IPS DF 6.9 (cell line): ENCODE measurements around the gene IMMP2L.
"Not testable (repeated sequence)": the region's sequence is repeated elsewhere in the genome, so short reads cannot be mapped to it uniquely, and the experiment has no call there.

Experiments
- DNase-seq: peaks from one replicate; pipeline ENCODE4 v3.0.0-alpha.2; 2013; ENCODE audit warnings: low read depth, low spot score
- H3K27ac ChIP-seq: one replicate; pipeline ENCODE4 v1.5.1; 2013; ENCODE audit warnings: low read length, control low read depth
- H3K27me3 ChIP-seq: 2 replicates; pipeline ENCODE4 v1.6.1; 2013; ENCODE audit warnings: mild to moderate bottlenecking, low read length; ENCODE audit not compliant: control insufficient read depth, insufficient read depth
- H3K36me3 ChIP-seq: 2 replicates; pipeline ENCODE4 v1.6.1; 2013; ENCODE audit warnings: low read length; ENCODE audit not compliant: control insufficient read depth, insufficient read depth
- H3K4me1 ChIP-seq: 2 replicates; pipeline ENCODE4 v1.6.1; 2013; ENCODE audit warnings: low read length; ENCODE audit not compliant: control insufficient read depth, insufficient read depth
- H3K4me3 ChIP-seq: 2 replicates; pipeline ENCODE4 v1.5.1; 2013; ENCODE audit warnings: mild to moderate bottlenecking, low read length
- H3K9me3 ChIP-seq: 2 replicates; pipeline ENCODE4 v1.6.1; 2013; ENCODE audit warnings: low read length, inconsistent platforms; ENCODE audit not compliant: control insufficient read depth, insufficient read depth
- WGBS: extraction: QIAGEN DNeasy Blood & Tissue Kit; methylation state at CpG from one replicate; pipeline ENCODE4 v1.1.7; 2013; ENCODE audit warnings: mixed read lengths, missing lambda C conversion rate; ENCODE audit not compliant: insufficient read length, insufficient coverage; 5-methylcytosine and 5-hydroxymethylcytosine counted together

Gene IMMP2L

GRCh38 chr7:110693344-110693743, 868.9 kb downstream of the IMMP2L start:
- Histone ChIP-seq H3K9me3 (no peaks in the 10 kb centered on the region), H3K4me1 (peaks cover 2% of the 10 kb centered on the region; the same call in 1 of the 2 replicates), H3K36me3 (no peaks in the 10 kb centered on the region), H3K4me3 (no peak overlapping the region), H3K27me3 (no peaks in the 10 kb centered on the region), H3K27ac (no peak overlapping the region)
- DNase-seq = no peak

GRCh38 chr7:110688908-110689307, 873.4 kb downstream of the IMMP2L start:
- no CpG with 5 or more reads among the region's 2 CpGs for WGBS

GRCh38 chr7:110685899-110686298, 876.4 kb downstream of the IMMP2L start:
- no peaks in the 10 kb centered on the region for H3K27me3 ChIP-seq
- DNase-seq = no peak
- no peak overlapping the region for H3K27ac ChIP-seq
- no peak overlapping the region for H3K4me3 ChIP-seq
- no peaks in the 10 kb centered on the region for H3K36me3 ChIP-seq
- H3K4me1 ChIP-seq = no peaks in the 10 kb centered on the region
- no peaks in the 10 kb centered on the region for H3K9me3 ChIP-seq

More at GRCh38 chr7:110688908-110689307, 873.4 kb downstream of the IMMP2L start:
- no peaks in the 10 kb centered on the region for H3K9me3 ChIP-seq
- no peak overlapping the region for H3K27ac ChIP-seq
- H3K4me1 ChIP-seq = no peaks in the 10 kb centered on the region
- no peak overlapping the region for H3K4me3 ChIP-seq
- no peaks in the 10 kb centered on the region for H3K27me3 ChIP-seq
- no peaks in the 10 kb centered on the region for H3K36me3 ChIP-seq
- no peak for DNase-seq

GRCh38 chr7:110681941-110682340, 880.4 kb downstream of the IMMP2L start:
- H3K27ac ChIP-seq = no peak overlapping the region
- H3K4me3 ChIP-seq = no peak overlapping the region
- no peaks in the 10 kb centered on the region for H3K27me3 ChIP-seq
- DNase-seq = no peak
- no peaks in the 10 kb centered on the region for H3K9me3 ChIP-seq
- no CpG with 5 or more reads among the region's 1 CpG for WGBS
- H3K36me3 ChIP-seq = no peaks in the 10 kb centered on the region
- no peaks in the 10 kb centered on the region for H3K4me1 ChIP-seq

DNA sequence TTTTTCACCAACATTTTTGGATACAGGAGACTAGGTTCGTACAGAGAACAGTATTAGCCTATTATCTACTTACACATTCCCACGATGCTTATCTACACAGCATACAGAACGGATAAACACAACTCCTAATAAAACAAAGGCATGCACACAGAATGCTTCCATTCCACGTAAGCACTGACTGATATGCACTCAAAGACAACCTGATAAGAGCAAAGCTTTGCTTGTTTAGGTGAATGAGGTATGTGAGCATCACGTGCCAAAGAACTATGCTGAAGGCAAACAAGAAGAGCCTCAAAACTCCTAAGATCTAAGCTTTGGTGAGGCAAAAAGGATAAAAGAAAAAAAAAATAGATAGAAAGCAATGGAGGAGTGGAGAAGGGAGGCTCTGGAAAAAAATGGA, 884.9 kb downstream of the IMMP2L start:
- no peak for DNase-seq
- no CpG with 5 or more reads among the region's 5 CpGs for WGBS
- H3K4me1 ChIP-seq = no peaks in the 10 kb centered on the region
- no peaks in the 10 kb centered on the region for H3K36me3 ChIP-seq
- H3K27me3 ChIP-seq = no peaks in the 10 kb centered on the region
- H3K27ac ChIP-seq = no peak overlapping the region
- H3K4me3 ChIP-seq = no peak overlapping the region
- peaks cover 2% of the 10 kb centered on the region for H3K9me3 ChIP-seq

DNA sequence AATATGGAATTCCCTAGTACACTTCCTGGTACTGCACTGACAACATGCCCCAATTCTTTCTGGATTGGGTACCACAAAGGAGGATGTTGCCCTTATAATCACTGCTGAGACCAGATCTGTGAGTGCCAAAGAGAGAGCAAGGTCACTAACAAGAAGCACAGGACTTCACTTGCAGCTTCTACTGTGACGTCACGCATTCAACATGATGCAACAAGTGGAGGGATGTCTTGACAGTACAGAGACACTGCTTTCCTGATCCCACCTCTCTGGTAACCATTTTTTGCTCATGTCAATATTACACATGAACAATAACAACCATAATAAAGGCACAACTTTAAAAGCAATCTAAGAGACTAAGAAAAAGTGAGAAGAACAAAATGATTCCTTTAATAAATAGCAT, 885.5 kb downstream of the IMMP2L start:
- Histone ChIP-seq H3K4me1 (no peaks in the 10 kb centered on the region), H3K27ac (no peak overlapping the region), H3K4me3 (no peak overlapping the region), H3K27me3 (no peaks in the 10 kb centered on the region), H3K36me3 (no peaks in the 10 kb centered on the region), H3K9me3 (peaks cover 2% of the 10 kb centered on the region)
- no CpG with 5 or more reads among the region's 2 CpGs for WGBS
- DNase-seq = no peak

- DNase-seq = no peak
- WGBS = no CpG with 5 or more reads among the region's 4 CpGs
- H3K4me1 ChIP-seq = no peaks in the 10 kb centered on the region
- H3K4me3 ChIP-seq = no peak overlapping the region
- no peaks in the 10 kb centered on the region for H3K36me3 ChIP-seq
- H3K9me3 ChIP-seq = peaks cover 2% of the 10 kb centered on the region
- no peak overlapping the region for H3K27ac ChIP-seq
- H3K27me3 ChIP-seq = no peaks in the 10 kb centered on the region
These were observed 886.7 kb downstream of the IMMP2L start for GRCh38 chr7:110675383-110676103.

DNA sequence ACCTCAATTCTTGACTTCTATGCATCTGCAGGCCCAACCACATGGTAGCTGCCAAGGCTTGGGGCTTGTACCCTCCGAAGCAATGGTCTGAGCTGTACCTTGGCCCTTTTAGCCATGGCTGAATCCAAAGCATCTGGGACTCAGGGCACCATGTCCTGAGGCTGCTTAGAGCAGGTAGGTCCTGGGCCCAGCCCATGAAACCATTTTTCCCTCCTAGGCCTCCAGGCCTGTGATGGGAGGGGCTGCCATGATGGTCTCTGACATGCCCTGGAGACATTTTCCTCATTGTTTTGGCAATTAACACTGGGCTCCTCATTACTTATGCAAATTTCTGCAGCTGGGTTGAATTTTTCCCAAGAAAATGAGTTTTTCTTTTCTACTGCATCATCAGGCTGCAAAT, 889.1 kb downstream of the IMMP2L start:
- Histone ChIP-seq H3K4me3 (no peak overlapping the region), H3K4me1 (no peaks in the 10 kb centered on the region), H3K27me3 (no peaks in the 10 kb centered on the region), H3K9me3 (peaks cover 2% of the 10 kb centered on the region), H3K36me3 (no peaks in the 10 kb centered on the region), H3K27ac (no peak overlapping the region)
- no CpG with 5 or more reads among the region's 1 CpG for WGBS
- DNase-seq = no peak

DNA sequence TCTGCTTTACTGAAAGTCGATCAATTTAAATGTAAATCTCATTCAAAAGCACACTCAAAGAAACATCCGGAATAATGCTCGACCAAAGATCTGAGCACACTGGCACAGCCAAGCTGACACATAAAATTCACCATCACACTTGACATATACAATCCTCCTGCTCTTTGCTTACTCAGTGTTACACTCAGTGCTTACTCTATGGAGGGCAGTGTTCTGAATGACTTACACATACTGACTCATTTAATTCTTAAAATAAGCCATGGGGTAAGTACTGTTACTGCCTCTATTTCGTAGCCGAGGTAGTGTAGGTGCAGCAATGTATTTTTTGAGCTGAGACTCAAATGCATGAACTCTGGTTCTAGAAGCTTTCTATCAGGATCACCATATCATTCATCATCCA, 892.9 kb downstream of the IMMP2L start:
- H3K9me3 ChIP-seq = peaks cover 2% of the 10 kb centered on the region
- H3K4me3 ChIP-seq = no peak overlapping the region
- no peak for DNase-seq
- no peaks in the 10 kb centered on the region for H3K4me1 ChIP-seq
- WGBS = no CpG with 5 or more reads among the region's 5 CpGs
- no peaks in the 10 kb centered on the region for H3K36me3 ChIP-seq
- H3K27me3 ChIP-seq = no peaks in the 10 kb centered on the region
- no peak overlapping the region for H3K27ac ChIP-seq

GRCh38 chr7:110664803-110665202, 897.5 kb downstream of the IMMP2L start:
- H3K27me3 ChIP-seq = no peaks in the 10 kb centered on the region
- DNase-seq = no peak
- H3K4me1 ChIP-seq = no peaks in the 10 kb centered on the region
- H3K36me3 ChIP-seq = no peaks in the 10 kb centered on the region
- no peak overlapping the region for H3K27ac ChIP-seq
- no peaks in the 10 kb centered on the region; the same call in 1 of the 2 replicates for H3K9me3 ChIP-seq
- H3K4me3 ChIP-seq = no peak overlapping the region
- no CpG with 5 or more reads among the region's 4 CpGs for WGBS

DNA sequence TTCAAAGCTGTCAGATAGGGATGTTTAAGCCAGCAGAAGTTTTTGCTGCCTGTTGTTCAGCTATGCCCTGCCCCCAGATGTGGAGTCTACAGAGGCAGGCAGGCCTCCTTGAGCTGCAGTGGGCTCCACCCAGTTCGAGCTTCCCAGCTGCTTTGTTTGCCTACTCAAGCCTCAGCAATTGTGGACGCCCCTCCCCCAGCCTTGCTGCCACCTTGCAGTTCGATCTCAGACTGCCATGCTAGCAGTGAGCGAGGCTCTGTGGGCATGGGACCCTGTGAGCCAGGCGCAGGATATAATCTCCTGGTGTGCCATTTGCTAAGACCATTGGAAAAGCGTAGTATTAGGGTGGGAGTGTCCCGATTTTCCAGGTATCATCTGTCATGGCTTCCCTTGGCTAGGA, 901.7 kb downstream of the IMMP2L start:
- H3K27me3 ChIP-seq, H3K4me3 ChIP-seq, H3K36me3 ChIP-seq, H3K27ac ChIP-seq, H3K9me3 ChIP-seq, H3K4me1 ChIP-seq, DNase-seq: not testable (repeated sequence)
- no CpG with 5 or more reads among the region's 7 CpGs for WGBS
